ENCODE data around the gene TBC1D5.

DNA sequence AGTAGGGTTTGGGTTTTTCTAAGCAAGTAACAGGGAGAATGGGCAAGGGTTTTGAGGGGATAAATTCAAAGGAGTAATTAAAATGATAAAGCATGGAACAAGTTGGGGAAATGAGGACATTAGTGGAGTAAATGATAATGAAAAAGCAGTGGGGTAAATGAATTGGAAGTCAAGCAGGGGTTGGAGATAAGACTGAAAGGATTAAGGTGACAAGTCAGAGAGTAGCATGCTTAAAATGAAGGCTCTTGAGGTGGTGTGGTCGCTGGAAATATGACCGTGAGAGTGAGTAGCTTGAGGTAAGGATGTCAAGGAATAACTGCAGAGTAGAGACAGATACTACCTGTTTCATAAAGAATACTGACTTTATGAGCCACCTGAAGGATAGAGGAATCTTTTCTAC is 408.5 kb downstream of the TBC1D5 start:
- TF ChIP-seq CTCF (IDR thresholded peaks at IDR 0.05) (no peak), POLR2A (IDR thresholded peaks at IDR 0.05) (no peak)
